ENCODE measurements around the gene RNF175. TPM values are rescaled to one million over a fixed set of nuclear protein-coding genes. Genes with fewer than 3 reads are reported as not detected.
"Not testable (repeated sequence)": the region's sequence is repeated elsewhere in the genome, so short reads cannot be mapped to it uniquely, and the experiment has no call there.

RNF175 gene
- polyA plus RNA-seq, 3 donors: 4.1 to 5.7 (median 5.6) TPM

- peak in 1 of 3 donors; percentile 27 for DNase-seq (ENCODE audit: low read depth in 3 of 3, low spot score in 2 of 3)
Observed at GRCh38 chr4:153684971-153685371, 74.9 kb downstream of the RNF175 start.

- DNase-seq (ENCODE audit: low read depth in 3 of 3, low spot score in 2 of 3): peak in 1 of 3 donors; percentile 8
Observed at GRCh38 chr4:153684182-153684970, 75.4 kb downstream of the RNF175 start, which contains the start of gene TLR2. TLR2 (plus strand) TSS chr4:153684280; CDS start chr4:153702908, 18,628 bp downstream.

- DNase-seq (ENCODE audit: low read depth in 3 of 3, low spot score in 2 of 3): peak in 1 of 3 donors; percentile 0
Observed at GRCh38 chr4:153683763-153684181, 76.1 kb downstream of the RNF175 start.

- no peak for DNase-seq (ENCODE audit: low read depth in 3 of 3, low spot score in 2 of 3)
Observed at GRCh38 chr4:153679486-153679885, 80.3 kb downstream of the RNF175 start.

GRCh38 chr4:153676984-153677383, 82.8 kb downstream of the RNF175 start:
- DNase-seq (ENCODE audit: low read depth in 3 of 3, low spot score in 2 of 3): no peak

GRCh38 chr4:153676486-153676885, 83.3 kb downstream of the RNF175 start:
- DNase-seq (ENCODE audit: low read depth in 3 of 3, low spot score in 2 of 3): no peak

- no peak for DNase-seq (ENCODE audit: low read depth in 3 of 3, low spot score in 2 of 3)
Observed at GRCh38 chr4:153669838-153670237, 90.0 kb downstream of the RNF175 start.

- DNase-seq (ENCODE audit: low read depth in 3 of 3, low spot score in 2 of 3): no peak
Observed at GRCh38 chr4:153668647-153669046, 91.2 kb downstream of the RNF175 start.

- DNase-seq (ENCODE audit: low read depth in 3 of 3, low spot score in 2 of 3): not testable (repeated sequence)
Observed at GRCh38 chr4:153666505-153666904, 93.3 kb downstream of the RNF175 start.

- DNase-seq (ENCODE audit: low read depth in 3 of 3, low spot score in 2 of 3): no peak
Observed at GRCh38 chr4:153663667-153664066, 96.2 kb downstream of the RNF175 start.

GRCh38 chr4:153661908-153662307, 97.9 kb downstream of the RNF175 start:
- no peak for DNase-seq (ENCODE audit: low read depth in 3 of 3, low spot score in 2 of 3)

GRCh38 chr4:153661215-153661822, 98.5 kb downstream of the RNF175 start:
- no peak for DNase-seq (ENCODE audit: low read depth in 3 of 3, low spot score in 2 of 3)

Other genes with a start within 250 kb of the RNF175 start
- 1 to 10 TPM; 6.5 to 7.2 (median 6.8) TPM for gene TLR2, start 75.7 kb downstream of the RNF175 start, polyA plus RNA-seq (ENCODE audit: insufficient read length in 3 of 3)
- gene SFRP2, start 29.1 kb upstream of the RNF175 start, polyA plus RNA-seq (ENCODE audit: insufficient read length in 3 of 3): 10 to 100 TPM; 15.4 to 18.4 (median 16.5) TPM

All from right renal cortex interstitium (tissue), 3 donors.